NCI-H82 treated with DMSO at 0.1 percent for 48 hours (cell line): ENCODE results near the gene IDH3A.

ENCODE experiments used
- DNase-seq: peaks from one replicate; lab custom pipeline; 2025; ENCODE audit not compliant: unreplicated experiment; lab: John Stamatoyannopoulos, UW

IDH3A gene

DNA sequence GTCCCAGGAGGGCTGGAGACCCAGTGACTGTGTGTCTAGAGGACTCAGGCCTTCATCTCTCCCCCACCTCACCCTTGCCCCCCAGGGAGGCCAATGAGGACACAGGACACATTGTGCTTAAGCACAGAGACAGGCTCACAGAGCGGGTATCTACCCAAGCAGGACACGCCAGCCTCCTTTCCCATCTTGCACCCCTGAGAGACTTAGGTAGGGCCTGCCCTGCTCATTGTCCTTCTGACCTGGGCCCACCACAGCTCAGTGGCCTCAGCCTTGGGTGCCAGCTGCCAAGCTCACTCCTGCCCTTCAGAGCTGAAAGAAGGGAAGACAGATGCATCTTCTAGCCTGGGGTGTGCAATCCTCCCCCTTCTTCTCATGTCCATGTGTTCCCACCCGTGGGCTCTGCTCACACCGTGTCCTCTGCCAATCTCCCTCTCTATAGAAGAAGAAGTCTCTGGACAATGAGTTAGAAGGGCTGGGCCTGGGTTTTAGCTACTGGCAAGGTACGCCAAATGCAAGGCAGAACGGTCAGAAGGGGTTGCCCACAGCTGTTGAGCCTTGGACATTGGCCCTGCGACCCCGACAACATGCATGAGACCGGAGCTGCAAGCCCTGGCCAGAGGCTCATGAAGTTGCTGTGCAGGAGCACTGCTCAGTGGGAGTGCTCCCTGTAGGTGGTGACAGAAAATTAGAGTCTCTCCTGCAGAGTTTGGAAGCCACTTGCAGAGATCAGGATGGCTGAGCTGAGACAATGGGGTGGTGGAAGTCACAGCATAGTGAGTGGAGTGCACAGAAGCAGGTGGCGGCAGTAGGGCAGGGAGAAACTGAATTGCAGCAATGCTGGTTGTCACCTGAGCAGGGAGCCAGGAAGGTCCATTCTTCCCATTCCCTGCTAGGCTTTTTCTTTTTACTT is 52.4 kb downstream of the IDH3A start:
- DNase-seq = no peak

DNA sequence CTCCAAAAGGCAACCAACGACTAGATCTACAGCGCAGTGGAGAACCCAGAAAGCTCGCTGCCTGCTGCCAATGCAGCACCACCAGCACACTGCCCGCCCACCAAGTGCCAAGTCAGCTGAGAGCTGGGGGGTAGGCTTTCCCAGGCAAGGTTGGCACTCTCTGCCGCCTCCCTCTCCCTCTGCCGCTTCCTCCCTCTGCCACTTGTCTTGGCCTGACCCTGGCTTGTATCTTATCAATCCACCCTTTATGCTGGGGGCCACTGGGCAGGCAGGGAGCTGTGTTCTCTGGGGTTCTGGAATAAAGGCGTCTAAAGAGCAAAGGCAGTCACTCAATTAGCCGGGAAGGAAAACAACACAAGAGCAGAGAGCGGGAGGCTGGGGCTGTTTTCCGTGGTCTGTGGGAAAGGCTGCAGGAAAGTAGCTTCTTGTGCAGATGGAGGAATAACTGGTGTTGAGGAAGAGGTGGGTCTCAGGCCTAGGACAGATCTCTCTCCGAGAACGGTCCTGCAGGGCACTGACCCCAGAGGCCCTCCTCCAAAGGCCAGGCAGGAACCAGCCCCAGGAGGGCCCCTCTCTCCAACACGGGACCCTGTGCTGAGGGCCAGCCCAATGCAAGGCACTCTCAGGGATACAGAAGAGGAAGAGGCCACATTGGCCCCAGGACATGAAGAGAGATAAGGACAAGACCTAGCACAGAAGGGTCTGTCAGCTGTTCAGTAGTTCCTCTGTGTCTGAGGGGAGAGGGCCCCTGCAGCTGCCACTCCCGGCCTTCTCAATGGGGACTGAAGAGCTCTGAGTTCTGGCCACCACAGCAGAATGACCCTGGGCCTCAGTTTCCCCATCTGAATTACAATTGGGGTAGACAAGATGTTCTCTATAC is 54.4 kb downstream of the IDH3A start:
- DNase-seq = no peak

DNA sequence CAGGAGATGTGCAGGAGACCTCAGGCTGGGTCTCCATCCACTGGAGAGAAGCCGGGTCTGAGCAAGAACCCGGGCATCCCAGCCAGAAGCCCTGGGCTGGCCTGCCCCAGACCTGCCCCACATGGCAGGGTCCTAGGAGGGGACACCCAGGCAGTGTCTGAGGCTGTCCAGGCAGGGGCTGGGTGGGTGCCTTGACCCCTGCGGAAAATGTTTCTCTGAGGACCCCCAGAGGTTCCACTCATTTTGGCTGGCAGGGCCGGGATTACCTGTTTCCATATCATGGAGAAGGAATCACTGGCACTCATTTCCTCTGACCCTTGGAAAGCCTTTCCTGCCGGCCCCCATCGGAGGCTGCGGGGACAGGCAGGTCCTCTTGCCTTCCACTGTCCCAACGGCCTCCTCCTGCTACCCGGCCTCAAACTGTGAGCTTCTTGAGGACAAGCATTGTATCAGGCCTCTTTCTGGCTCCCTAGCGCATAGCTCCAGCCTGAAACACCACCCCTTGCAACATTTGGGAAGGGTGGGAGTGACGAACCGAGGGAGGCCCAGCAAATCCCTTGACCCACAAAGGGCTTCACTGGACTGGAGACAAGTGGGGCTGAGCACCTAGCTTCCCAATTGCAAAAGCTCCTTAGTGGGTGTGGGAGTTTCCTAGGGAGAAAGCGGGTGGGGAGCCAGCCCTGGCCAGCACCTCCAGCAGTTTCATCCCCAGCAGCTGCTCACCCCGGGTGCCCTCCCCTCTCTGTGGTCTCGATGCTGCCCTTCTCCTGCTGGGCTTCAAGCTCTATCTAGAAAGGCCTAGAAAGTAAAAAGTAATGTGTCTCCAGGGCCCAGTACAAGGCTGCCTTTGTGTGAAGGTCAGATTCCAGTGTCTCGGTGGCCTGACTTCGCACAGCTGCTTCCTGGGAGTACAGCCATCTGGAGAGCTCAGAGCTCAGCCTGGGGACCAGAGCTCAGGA is 55.5 kb downstream of the IDH3A start:
- no peak for DNase-seq

DNA sequence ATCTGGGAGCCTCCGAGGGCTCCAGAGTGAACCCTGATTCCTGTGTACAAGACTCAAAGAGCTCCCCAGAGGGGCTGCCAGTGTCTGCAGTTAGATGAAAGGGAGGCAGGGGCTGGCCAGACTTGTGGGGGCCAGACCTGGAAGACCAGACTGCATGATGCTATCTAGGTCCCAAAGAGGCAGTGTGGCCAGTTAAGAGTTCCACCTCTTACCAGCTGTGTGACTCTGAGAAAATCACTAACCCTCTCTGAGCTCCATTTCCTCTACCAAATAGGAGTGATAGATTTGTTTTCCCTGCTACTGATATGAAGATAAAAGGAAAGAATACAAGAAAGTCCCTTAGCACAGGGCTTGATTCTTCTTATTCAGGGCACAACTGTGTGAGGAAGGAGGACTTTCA is 56.2 kb downstream of the IDH3A start:
- DNase-seq = no peak

DNA sequence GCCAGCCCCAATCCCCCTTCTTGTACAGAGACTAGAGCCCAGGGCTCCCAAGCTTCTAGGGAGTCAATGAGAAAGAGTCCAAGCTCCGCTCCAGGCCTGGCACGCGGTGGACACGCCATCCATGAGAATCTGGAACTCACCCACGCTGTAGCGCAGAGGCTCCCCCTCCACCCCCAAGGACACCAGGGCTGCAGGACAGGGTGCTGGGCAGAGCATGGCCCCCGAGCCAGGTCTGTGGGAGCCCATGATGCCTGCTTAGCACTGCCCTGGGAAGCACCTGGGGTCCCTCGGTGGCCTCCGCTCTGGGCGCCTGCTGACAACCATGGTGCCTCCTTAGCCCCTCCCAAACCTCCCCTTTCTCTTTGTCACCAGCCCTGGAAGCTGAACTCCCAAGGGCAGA is 56.7 kb downstream of the IDH3A start:
- DNase-seq = no peak

DNA sequence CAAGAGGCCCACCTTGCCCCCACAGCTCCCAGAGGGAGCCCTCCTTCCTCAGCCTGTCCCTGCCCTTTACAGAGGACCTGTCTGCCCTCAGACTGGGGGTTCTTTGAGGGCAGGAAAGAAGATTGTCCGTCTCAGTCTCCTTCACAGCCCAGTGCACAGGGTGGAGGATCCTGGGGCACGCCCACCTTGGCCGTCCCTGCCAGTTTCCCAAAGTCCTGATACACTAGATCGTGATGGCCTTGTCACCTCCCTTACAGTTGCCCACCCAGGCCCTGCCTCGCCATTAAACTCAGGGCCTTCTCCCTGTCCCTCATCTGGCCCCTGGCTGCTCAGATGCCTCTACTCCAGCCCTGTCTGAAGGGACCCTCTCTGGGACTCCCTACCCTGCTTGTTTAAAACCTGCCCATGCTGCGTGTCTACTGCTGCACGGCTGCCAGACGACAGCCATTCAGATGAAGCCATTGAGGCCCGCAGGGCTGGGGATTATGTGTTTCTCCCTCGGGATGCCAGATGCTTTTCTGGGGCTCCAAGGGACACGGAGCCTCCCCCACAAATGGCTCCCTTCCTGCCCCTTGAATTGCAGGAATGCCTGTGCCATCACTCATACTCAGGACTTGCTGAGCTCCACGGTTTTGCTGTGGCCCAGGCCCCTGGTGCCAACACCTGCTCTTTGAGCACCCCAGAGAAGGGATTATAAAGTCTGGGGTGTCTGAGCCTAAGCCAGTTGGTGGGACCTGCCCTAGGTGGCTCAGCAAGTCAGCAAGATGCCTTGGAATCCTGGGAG is 57.4 kb downstream of the IDH3A start:
- DNase-seq = no peak

DNA sequence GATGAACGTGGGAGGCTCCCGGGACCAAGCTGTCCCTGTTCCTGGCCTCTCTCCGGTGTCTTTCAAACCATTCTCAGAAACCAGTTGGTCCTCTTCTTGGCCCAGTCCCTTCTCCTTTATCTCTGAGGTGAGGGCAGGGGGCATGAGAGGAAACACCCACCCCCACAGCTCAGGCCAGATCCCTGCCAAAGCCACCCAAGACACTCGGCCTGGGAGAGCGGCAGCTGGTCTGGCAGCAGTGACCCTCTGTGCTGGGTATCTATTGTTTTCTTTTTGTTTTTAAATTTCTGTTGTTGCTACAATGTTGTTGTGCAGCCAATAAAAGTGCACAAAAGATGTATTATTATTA is 57.9 kb downstream of the IDH3A start:
- no peak for DNase-seq

DNA sequence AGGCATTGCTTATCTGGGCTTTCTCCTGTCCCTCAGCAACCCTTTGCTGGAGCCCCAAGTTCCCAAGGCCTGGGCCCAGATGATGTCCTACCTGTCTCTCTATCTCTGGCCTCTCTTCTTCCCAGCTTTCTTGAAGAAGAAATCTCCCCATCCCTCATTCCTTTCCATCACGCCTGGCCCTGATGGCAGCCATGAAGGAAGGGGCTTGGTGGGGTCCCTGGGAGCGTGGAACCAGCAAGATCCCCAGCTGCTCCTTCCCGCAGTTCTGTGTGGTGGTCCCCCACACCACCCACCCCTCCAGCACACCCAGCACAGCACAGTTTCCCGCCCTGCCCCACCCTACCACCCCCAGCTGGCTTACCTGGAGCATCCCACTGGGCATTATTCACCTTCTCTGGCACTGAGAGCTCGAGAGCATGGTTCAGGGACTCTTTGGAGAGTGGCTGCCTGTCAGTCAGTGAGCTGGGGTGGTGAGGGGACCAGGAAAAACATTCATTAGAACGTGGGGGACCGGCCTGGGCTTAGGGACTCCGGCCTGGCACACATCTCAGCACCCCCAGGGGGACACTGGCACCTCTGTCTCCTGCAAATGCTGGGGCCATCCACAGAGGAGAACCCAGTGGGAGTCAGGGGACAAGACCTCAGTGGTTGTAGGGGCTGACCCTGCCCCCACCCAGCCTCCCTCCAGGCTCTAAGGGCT is 58.6 kb downstream of the IDH3A start:
- no peak for DNase-seq

DNA sequence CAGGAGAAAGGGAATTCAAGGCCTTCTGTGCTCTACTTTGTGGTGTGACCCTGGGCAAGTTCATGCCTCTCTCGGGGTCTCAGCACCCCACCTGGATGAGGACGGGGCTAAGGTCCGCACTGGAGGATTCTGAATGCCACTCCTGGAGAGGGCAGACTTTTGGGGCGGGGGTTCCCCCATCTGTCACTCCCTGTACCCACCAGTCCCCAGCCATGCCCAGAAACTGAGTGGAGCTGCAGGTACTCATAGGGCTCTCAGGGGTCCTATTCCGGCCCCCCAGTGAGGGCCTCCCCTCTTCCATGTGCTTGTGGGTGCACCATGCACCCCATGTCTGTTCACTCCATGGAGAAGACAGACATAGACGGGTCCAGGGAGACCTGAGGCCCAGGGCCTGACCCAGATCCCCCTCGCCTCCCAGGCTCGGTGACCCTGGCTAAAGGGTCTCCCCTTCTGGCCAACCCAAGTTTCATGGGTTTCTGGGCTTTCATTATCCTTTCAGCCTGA is 59.2 kb downstream of the IDH3A start:
- DNase-seq = no peak

DNA sequence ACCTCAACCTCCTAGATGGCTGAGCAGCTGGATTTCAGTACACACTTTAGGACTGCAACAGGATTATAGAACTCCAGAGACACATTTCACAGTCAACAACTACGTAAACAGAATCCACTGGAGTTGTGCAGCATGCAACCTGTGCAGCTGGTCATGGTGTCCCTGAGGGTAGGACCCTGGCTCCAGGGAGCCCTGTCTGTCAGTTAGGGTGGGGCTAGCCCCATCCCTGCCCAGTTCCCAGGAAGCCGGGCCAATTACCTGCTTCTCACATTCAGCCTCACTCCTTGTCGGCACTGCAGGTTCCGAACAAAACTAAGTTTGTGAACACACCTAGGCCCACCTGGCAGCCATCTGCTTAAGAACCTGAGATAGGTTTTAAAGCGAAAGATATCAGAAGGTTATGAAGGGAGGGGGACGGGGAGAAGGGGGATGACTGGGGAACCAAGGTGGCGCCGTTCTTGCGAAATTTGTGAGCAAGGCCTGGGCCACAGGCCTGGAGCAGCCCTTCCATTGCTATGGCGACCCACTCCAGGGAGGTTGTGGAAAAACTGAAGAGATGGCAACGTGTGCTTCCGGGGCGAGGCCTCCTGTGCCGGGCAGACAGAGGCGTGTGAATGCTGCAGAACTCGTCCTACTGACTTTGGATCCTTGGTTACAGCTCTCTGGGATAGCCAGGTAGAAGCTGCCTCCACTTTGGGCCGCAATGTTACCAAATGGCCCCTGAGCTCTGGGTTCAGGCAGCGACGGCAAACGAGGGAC is 59.9 kb downstream of the IDH3A start:
- no peak for DNase-seq

DNA sequence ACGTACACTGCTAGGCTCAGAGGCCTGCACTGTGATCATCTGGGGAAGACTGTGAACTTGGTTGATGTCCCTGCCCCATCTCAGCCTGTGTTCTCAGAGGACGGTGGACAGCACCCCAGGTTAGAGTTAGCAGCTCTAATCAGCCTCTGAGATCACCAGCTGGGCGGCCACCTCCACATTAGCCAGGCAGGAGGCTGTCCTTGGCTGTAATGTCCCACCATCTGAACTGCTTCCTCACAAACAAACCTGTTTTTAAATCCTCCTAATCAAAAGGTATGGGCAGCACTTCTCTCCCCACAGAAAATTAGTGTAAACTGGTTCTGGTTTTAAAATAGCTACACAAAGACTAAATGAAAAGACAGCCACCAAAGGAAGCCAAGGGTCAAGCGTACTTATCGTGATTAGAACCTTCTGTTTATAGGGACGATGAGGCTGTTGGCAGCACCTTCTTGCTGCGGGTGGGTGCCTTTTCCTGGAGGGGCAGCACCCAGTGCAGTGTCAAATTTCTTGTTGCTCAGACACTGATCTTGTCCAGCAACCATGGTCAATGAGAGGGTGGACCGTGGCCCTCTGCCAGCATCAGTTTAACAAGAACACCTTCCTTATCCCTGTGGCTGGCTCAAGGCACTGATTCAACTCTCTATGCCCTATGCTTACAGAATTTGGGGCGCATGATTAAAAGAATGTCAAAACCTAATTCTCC is 60.6 kb downstream of the IDH3A start:
- no peak for DNase-seq

DNA sequence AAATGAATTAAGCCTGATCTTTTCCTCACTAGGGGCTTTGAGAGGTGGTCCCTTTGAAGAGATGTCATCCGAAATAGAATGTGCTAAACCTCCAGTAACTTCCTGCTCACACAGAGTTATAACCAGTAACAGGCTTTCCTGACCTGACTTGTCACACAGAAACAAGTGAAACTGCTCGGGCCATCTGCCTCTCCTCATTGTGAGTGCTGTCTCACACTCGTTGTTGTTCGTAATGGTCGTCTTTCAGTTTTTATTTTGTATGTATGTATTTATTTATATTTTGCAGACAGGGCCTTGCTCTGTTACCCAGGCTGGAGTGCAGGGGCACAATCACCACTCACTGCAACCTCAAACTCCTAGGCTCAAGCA is 61.2 kb downstream of the IDH3A start:
- DNase-seq = no peak

DNA sequence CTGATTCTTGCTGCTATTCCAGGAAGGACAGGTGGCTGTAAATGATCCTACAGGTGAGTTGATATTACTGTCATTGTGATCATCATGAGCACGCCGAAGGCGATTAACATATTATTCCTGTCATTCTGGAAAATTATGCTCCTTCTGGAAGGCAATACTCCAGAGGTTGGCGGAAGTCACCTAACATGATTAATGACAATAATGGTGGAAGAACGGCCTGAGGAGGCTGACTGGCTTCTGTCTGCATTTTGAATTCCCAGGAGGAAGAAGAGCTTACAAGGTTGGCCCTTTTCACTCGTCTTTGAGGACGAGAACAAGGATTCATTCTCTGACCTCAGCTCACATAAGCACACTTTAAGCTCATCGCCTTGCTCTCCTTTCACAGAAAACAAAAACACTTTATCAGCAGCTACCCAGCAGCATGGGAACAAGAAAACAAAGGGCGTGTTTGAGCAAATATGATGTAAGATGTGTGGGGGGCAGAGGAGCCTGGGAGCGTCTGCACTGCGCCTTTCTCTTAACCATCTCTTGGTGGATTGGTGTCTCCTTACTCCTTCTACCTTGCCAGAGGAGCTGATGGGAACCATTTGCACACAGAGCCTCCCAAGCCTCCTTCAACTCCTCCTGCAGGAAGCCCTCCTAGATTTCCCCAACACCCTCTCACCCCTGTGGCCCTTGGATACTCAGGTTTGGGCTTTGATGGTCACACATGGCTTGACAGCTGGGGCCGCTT is 62.2 kb downstream of the IDH3A start:
- no peak for DNase-seq

DNA sequence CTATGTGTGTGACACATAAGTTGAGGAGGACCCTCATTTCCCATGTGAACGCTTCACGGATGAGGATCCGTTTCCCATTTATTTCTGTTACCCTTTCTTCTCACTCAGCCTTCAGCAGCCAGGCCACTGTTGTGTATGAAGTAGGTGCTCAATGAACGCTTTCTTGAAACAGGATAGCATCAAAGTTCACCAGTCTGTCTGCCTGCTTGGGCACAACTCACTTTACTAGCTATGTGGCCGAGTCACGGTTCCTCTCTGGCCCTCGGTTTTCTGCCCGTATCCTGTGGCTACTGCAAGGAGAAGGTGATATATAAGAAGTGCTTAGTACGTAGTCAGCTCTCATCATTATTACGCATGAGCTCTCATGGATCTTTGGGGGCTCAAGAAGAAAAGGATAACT is 62.8 kb downstream of the IDH3A start:
- DNase-seq = no peak

DNA sequence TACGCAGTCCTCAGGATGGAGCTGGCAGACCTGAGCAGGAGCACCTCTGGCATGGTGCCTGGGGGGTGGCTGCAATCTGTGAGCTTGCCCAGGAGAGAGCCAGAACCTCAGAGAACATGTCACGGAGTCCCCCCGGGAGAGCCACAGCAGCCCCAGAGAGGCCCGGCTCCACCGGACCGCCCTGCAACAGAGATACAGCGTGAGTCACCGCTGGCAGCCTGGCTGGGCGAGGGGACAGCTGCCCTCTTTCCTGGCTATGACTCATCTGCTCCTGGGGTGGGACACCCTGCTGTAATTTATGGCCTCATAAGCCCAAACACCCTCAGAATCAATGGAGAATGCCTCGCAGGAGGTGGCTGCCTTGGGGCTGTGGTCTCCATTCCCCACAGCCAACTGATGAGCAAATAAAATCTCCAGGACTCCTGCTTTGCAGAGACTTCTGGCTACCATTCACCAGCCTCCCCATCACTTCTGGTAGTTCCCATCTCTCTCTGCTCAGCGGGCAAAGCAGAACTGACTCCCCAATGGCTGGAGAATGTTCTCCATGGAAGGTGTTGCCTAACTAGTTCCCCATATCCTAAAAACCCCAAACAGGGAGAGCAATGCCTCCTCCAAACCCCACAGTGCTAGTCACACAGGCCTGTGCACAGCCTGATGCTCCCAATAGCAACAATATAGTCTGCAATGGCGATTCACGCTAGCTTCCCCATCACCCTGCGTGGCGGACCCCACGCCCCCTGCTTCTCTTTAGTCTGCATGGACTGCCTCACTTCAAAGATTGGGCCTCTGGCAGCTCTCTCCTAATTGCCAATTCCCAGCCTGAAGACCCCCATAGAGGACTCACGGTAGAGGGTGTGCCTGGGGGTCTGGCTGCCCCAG is 63.6 kb downstream of the IDH3A start:
- DNase-seq = no peak

DNA sequence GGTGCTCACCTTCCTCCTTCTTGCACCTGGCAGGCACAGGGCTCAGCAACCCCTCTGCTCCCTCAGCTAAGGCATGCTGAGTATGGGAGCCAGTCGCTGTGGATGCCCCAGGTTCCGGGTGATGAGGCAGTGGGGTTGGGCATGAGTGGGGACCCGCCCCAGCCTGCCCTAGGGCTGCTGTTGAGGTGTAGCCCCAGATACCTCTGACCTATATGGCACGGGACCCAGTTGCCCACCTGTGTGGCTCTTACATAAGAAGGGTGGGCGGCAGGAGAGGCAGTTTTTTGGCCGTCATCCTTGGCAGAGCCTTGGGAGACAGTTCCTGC is 64.2 kb downstream of the IDH3A start:
- no peak for DNase-seq

DNA sequence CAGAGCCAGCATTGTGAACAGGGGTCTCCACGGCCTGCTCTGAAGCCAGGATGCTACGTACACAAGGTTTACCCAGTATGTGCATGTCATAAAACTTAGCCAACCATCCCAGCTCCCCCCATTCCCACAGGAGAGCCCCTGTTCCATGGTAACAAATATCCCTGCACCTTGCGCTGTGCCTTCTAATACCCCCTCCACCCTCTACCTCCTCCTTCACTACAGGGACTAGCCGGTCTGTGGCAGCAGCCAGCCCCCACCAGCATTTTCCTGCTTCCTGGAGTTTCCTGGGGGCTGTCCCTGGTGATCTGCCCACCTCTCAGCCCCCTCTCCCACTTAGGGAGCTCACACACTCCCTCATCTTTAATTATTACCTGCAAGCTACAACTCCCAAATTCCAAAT is 64.8 kb downstream of the IDH3A start:
- no peak for DNase-seq
